Measurements from ENCODE around the gene OTX1. TPM values are rescaled to one million over a fixed set of nuclear protein-coding genes. Genes with fewer than 3 reads are reported as not detected.

OTX1 gene
- polyA plus RNA-seq, 1 donor from 2014 or later = not detected

GRCh38 chr2:63096491-63096890, 45.9 kb downstream of the OTX1 start:
- H3K27ac Mint-ChIP-seq = no peak overlapping the region
- peaks cover 5% of the 10 kb centered on the region for H3K27me3 Mint-ChIP-seq
- peaks cover 2% of the 10 kb centered on the region for H3K36me3 Mint-ChIP-seq
- no peak overlapping the region for H3K4me3 Mint-ChIP-seq
- H3K4me1 Mint-ChIP-seq = no peaks in the 10 kb centered on the region
- peaks cover 0 to 1% (median 0%) of the 10 kb centered on the region in 3 donors for H3K9me3 Mint-ChIP-seq

- Mint-ChIP-seq H3K4me3 (no peak overlapping the region), H3K27ac (no peak overlapping the region), H3K36me3 (peaks cover under 1% of the 10 kb centered on the region), H3K4me1 (no peaks in the 10 kb centered on the region), H3K27me3 (peaks cover 3% of the 10 kb centered on the region), H3K9me3 (peaks cover 3 to 14% (median 12%) of the 10 kb centered on the region in 3 donors)
These were observed 48.4 kb downstream of the OTX1 start for GRCh38 chr2:63099032-63099431.

GRCh38 chr2:63101954-63102353, 51.3 kb downstream of the OTX1 start:
- Mint-ChIP-seq H3K4me3 (no peak overlapping the region), H3K27me3 (no peaks in the 10 kb centered on the region), H3K27ac (no peak overlapping the region), H3K36me3 (no peaks in the 10 kb centered on the region), H3K4me1 (no peaks in the 10 kb centered on the region), H3K9me3 (peaks cover 6 to 23% (median 19%) of the 10 kb centered on the region in 3 donors)

GRCh38 chr2:63104482-63104881, 53.9 kb downstream of the OTX1 start:
- Mint-ChIP-seq H3K36me3 (no peaks in the 10 kb centered on the region), H3K4me1 (no peaks in the 10 kb centered on the region), H3K27ac (no peak overlapping the region), H3K27me3 (no peaks in the 10 kb centered on the region), H3K9me3 (peaks cover 6 to 30% (median 22%) of the 10 kb centered on the region in 3 donors), H3K4me3 (no peak overlapping the region)

Measured in IgD-negative memory B cell (primary cell).